ENCODE data around the gene VEGFA. TPM values are rescaled to one million over a fixed set of nuclear protein-coding genes. Genes with fewer than 3 reads are reported as not detected.

Gene VEGFA
- total and polyA plus RNA-seq, 2 donors: 63.8 to 85.7 TPM

GRCh38 chr6:43798688-43799444, 28.9 kb downstream of the VEGFA start:
- DNase-seq (ENCODE audit: extremely low spot score): no peak
- no peaks in the 10 kb centered on the region for H3K36me3 ChIP-seq (ENCODE audit: insufficient read depth)
- WGBS: 83% methylated on average over 10 of the region's 10 CpGs
- H3K27ac ChIP-seq (ENCODE audit: low read depth): no peak overlapping the region
- H3K4me1 ChIP-seq (ENCODE audit: insufficient read depth): no peaks in the 10 kb centered on the region
- no peak overlapping the region for H3K4me3 ChIP-seq (ENCODE audit: low read depth, low read length)

- no peaks in the 10 kb centered on the region for H3K4me1 ChIP-seq (ENCODE audit: insufficient read depth)
- 82% methylated on average over 6 of the region's 6 CpGs for WGBS
Measured at GRCh38 chr6:43799551-43800297, 29.7 kb downstream of the VEGFA start.

GRCh38 chr6:43800298-43800623, 30.2 kb downstream of the VEGFA start:
- no peak overlapping the region for H3K27ac ChIP-seq (ENCODE audit: low read depth)
- WGBS: 76% methylated on average over 3 of the region's 3 CpGs

More at GRCh38 chr6:43799551-43800297, 29.7 kb downstream of the VEGFA start:
- H3K36me3 ChIP-seq (ENCODE audit: insufficient read depth): no peaks in the 10 kb centered on the region
- H3K27ac ChIP-seq (ENCODE audit: low read depth): no peak overlapping the region
- H3K4me3 ChIP-seq (ENCODE audit: low read depth, low read length): no peak overlapping the region
- no peak for DNase-seq (ENCODE audit: extremely low spot score)

GRCh38 chr6:43800746-43801494, 30.9 kb downstream of the VEGFA start:
- DNase-seq (ENCODE audit: extremely low spot score): no peak
- Histone ChIP-seq H3K4me3 (ENCODE audit: low read depth, low read length) (no peak overlapping the region), H3K36me3 (ENCODE audit: insufficient read depth) (no peaks in the 10 kb centered on the region), H3K4me1 (ENCODE audit: insufficient read depth) (no peaks in the 10 kb centered on the region), H3K27ac (ENCODE audit: low read depth) (no peak overlapping the region)
- 91% methylated on average over 10 of the region's 10 CpGs for WGBS

More at GRCh38 chr6:43800298-43800623, 30.2 kb downstream of the VEGFA start:
- Histone ChIP-seq H3K4me3 (ENCODE audit: low read depth, low read length) (no peak overlapping the region), H3K36me3 (ENCODE audit: insufficient read depth) (no peaks in the 10 kb centered on the region), H3K4me1 (ENCODE audit: insufficient read depth) (no peaks in the 10 kb centered on the region)
- no peak for DNase-seq (ENCODE audit: extremely low spot score)

- no peaks in the 10 kb centered on the region for H3K4me1 ChIP-seq (ENCODE audit: insufficient read depth)
- 85% methylated on average over 16 of the region's 16 CpGs for WGBS
- H3K27ac ChIP-seq (ENCODE audit: low read depth): no peak overlapping the region
- no peak for DNase-seq (ENCODE audit: extremely low spot score)
- no peaks in the 10 kb centered on the region for H3K36me3 ChIP-seq (ENCODE audit: insufficient read depth)
- no peak overlapping the region for H3K4me3 ChIP-seq (ENCODE audit: low read depth, low read length)
Measured at GRCh38 chr6:43801495-43802181, 31.6 kb downstream of the VEGFA start.

GRCh38 chr6:43803055-43803782, 33.2 kb downstream of the VEGFA start:
- Histone ChIP-seq H3K4me3 (ENCODE audit: low read depth, low read length) (no peak overlapping the region), H3K36me3 (ENCODE audit: insufficient read depth) (no peaks in the 10 kb centered on the region), H3K27ac (ENCODE audit: low read depth) (no peak overlapping the region), H3K4me1 (ENCODE audit: insufficient read depth) (no peaks in the 10 kb centered on the region)
- 43% methylated on average over 6 of the region's 6 CpGs for WGBS
- no peak for DNase-seq (ENCODE audit: extremely low spot score)

GRCh38 chr6:43803783-43804549, 34.0 kb downstream of the VEGFA start:
- no peak for DNase-seq (ENCODE audit: extremely low spot score)
- H3K27ac ChIP-seq (ENCODE audit: low read depth): no peak overlapping the region
- H3K4me1 ChIP-seq (ENCODE audit: insufficient read depth): no peaks in the 10 kb centered on the region
- WGBS: 90% methylated on average over 2 of the region's 2 CpGs
- no peaks in the 10 kb centered on the region for H3K36me3 ChIP-seq (ENCODE audit: insufficient read depth)
- H3K4me3 ChIP-seq (ENCODE audit: low read depth, low read length): no peak overlapping the region

GRCh38 chr6:43804550-43805223, 34.7 kb downstream of the VEGFA start:
- H3K27ac ChIP-seq (ENCODE audit: low read depth): no peak overlapping the region
- no peak for DNase-seq (ENCODE audit: extremely low spot score)
- no peaks in the 10 kb centered on the region for H3K4me1 ChIP-seq (ENCODE audit: insufficient read depth)
- no peaks in the 10 kb centered on the region for H3K36me3 ChIP-seq (ENCODE audit: insufficient read depth)
- WGBS: 90% methylated on average over 4 of the region's 4 CpGs
- H3K4me3 ChIP-seq (ENCODE audit: low read depth, low read length): no peak overlapping the region

- Histone ChIP-seq H3K4me3 (ENCODE audit: low read depth, low read length) (no peak overlapping the region), H3K36me3 (ENCODE audit: insufficient read depth) (no peaks in the 10 kb centered on the region), H3K27ac (ENCODE audit: low read depth) (no peak overlapping the region), H3K4me1 (ENCODE audit: insufficient read depth) (no peaks in the 10 kb centered on the region)
- DNase-seq (ENCODE audit: extremely low spot score): no peak
- WGBS: 95% methylated on average over 5 of the region's 5 CpGs
Measured at GRCh38 chr6:43805699-43806042, 35.7 kb downstream of the VEGFA start.

- WGBS: 89% methylated on average over 9 of the region's 9 CpGs
- H3K27ac ChIP-seq (ENCODE audit: low read depth): no peak overlapping the region
- no peak for DNase-seq (ENCODE audit: extremely low spot score)
Measured at GRCh38 chr6:43806043-43806757, 36.2 kb downstream of the VEGFA start.

GRCh38 chr6:43806758-43807227, 36.8 kb downstream of the VEGFA start:
- H3K36me3 ChIP-seq (ENCODE audit: insufficient read depth): no peaks in the 10 kb centered on the region
- no peak overlapping the region for H3K27ac ChIP-seq (ENCODE audit: low read depth)
- no peak for DNase-seq (ENCODE audit: extremely low spot score)
- no peak overlapping the region for H3K4me3 ChIP-seq (ENCODE audit: low read depth, low read length)
- no peaks in the 10 kb centered on the region for H3K4me1 ChIP-seq (ENCODE audit: insufficient read depth)
- WGBS: 93% methylated on average over 5 of the region's 5 CpGs

More at GRCh38 chr6:43806043-43806757, 36.2 kb downstream of the VEGFA start:
- H3K4me1 ChIP-seq (ENCODE audit: insufficient read depth): no peaks in the 10 kb centered on the region
- H3K4me3 ChIP-seq (ENCODE audit: low read depth, low read length): no peak overlapping the region
- H3K36me3 ChIP-seq (ENCODE audit: insufficient read depth): no peaks in the 10 kb centered on the region
